Epithelial cell of proximal tubule (primary cell): ENCODE results near the gene PPY. TPM values are rescaled to one million over a fixed set of nuclear protein-coding genes. Genes with fewer than 3 reads are reported as not detected.

Experiments used
- DNase-seq: peaks from one replicate; pipeline ENCODE4 v3.0.0-alpha.2; 2011; ENCODE audit warnings: low read depth
- H3K4me3 ChIP-seq: 2 replicates; pipeline ENCODE4 v1.5.1; 2011; ENCODE audit warnings: low read depth, mild to moderate bottlenecking, low read length
- total RNA-seq: library from RNA; depleted of rRNA; stranded (reverse); fragments of >200 nt; gene quantifications from 2 replicates; pipeline ENCODE4 v1.2.3, GENCODE V29; 2015
- TF ChIP-seq, protein P1 (sequence below): conservative IDR thresholded peaks from 2 replicates; pipeline ENCODE4 v1.5.1; 2012; ENCODE audit warnings: low read depth, mild to moderate bottlenecking, low read length

The PPY gene
- total RNA-seq, 1 donor from 2014 or later: not detected

DNA sequence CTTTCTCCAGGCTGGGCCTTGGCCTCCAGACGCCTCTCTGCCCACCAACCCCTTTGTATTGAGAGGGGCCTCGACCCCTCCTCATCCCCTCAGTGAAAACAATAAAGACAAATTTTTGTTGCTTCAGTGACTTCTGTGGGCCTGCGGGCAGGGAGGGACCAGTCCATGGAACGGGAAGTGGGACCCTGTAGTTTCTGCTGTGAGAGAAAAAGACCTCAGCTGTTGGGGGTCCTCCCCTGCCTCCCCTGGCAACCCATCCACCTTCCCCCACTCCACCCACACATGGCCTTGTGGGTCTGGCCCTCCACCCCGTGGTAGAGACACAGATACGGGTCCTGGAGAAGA is 3.5 kb downstream of the PPY start:
- TF ChIP-seq, protein P1, sequence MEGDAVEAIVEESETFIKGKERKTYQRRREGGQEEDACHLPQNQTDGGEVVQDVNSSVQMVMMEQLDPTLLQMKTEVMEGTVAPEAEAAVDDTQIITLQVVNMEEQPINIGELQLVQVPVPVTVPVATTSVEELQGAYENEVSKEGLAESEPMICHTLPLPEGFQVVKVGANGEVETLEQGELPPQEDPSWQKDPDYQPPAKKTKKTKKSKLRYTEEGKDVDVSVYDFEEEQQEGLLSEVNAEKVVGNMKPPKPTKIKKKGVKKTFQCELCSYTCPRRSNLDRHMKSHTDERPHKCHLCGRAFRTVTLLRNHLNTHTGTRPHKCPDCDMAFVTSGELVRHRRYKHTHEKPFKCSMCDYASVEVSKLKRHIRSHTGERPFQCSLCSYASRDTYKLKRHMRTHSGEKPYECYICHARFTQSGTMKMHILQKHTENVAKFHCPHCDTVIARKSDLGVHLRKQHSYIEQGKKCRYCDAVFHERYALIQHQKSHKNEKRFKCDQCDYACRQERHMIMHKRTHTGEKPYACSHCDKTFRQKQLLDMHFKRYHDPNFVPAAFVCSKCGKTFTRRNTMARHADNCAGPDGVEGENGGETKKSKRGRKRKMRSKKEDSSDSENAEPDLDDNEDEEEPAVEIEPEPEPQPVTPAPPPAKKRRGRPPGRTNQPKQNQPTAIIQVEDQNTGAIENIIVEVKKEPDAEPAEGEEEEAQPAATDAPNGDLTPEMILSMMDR: no peak
- no peak overlapping the region for H3K4me3 ChIP-seq
- DNase-seq: no peak

DNA sequence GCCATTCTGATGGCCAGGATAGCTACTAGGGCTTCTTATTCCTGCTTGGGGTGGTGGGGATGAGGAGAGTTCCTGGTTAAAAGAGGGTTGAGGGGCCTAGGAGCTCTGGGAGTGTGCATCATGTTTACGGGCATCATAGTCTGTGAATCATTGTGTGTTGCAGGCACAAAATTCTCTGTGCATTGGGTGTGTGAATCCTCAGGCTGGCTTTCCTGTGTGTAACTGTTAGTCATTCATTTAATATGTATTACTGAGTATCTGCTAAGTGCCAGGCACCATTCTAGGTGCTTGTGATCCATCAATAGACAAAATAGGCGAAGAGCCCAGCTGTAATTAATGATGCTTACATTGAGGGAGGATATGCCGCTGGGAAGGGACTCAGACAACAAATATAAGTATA is 5.8 kb downstream of the PPY start:
- no peak overlapping the region for H3K4me3 ChIP-seq
- no peak for DNase-seq
- TF ChIP-seq, protein P1: no peak

GRCh38 chr17:43935926-43936261 is 6.4 kb downstream of the PPY start:
- no peak for DNase-seq
- no peak overlapping the region for H3K4me3 ChIP-seq
- TF ChIP-seq, protein P1: no peak

DNA sequence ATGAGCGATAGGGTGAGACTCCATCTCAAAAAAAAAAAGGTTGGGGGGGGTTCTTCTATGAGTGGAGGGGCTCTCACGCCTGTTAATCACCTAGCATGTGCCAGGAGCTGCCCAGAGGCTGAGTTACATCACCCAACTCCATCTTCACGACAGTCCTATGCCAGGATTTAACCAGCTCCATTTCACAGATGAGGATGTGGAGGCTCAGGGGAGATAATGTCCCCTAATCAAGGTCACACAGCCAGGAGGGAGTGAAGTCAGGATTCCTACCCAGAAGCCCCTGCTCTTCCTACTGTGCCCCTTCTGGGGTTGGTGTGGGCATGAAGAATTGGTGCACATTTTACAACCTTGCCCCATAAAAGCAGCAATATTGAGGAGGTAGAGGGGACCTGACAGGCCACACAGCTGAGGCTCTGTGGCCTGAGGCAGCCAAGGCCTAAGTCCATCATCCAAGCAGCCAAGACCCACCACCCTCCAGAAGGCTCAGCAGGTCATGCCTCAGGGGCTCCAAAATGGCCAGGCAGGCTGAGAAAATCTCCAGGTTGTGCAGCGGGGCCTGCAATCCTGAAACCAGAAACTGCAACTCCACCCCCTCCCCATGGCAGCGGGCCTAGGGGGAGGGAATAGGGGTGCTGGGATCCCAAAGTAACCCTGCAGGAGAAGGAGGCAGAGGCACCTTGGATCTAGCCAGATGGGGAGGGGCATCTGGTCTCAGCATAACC is 6.9 kb downstream of the PPY start:
- no peak overlapping the region for H3K4me3 ChIP-seq
- DNase-seq: no peak
- TF ChIP-seq, protein P1: no peak

DNA sequence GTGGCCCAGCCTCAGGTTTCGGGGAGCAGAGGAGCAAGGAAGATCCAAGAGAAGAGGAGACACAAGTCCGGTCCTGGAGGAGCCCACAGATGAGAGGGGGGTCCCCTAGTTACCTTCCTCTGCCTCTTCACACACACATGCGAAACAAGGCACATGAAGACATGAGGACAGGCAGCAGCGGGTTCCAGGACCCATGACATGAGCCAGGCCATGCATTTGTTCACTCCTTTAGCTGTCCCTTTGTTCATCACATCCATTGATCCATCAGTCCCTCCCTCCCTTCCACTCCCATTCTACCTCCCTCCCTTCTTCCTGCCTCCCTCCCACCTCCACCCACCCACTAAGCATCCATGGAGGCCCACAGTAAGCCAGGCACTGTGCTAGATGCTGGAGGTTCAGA is 9.4 kb downstream of the PPY start:
- DNase-seq: no peak
- H3K4me3 ChIP-seq: no peak overlapping the region
- TF ChIP-seq, protein P1: no peak

DNA sequence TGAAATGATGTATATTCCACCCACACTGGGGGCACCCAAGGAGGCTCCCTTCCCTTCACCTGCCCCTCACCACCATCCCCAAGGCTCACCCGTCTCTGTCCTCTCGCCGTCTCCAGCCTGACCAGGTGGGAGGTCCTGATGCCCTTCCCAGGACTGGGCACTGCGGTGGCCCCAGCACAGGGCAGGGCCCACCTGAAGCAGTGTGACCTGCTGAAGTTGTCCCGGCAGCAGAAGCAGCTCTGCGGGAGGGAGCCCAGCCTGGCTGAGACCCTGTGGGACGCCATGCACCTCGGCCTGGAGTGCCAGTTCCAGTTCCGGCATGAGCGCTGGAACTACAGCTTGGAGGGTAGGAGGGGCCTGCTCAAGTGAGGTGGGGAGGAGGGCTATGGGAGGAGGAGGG is 9.9 kb downstream of the PPY start:
- no peak overlapping the region for H3K4me3 ChIP-seq
- DNase-seq: no peak
- TF ChIP-seq, protein P1: no peak

DNA sequence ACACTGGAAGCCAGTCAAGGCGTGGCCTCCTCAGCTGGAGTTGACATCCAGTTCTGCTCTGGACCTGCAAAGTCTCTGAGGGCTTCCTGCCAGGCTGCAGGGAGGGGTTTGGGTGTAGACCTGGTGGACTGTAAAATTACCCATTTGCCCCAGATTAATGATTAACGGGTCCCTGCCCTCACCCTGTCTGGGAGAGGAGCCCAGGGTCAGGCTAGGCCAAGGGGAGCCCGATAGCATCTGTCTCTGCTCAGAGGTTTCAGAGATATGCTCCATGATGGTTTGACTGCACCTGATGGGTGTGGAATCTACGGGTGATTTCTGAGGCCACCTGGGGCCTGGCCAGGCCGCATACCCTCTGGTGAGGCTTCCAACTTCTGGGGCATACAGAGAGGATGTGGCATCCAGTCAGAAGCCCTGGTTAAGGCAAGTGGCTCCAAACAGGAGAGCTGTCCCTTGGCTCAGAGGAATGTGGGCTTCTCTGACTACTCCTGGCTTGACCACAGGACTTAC is 11.2 kb downstream of the PPY start:
- DNase-seq: no peak
- TF ChIP-seq, protein P1: no peak
- H3K4me3 ChIP-seq: no peak overlapping the region
